ENCODE data around the gene RNF32.
A peak's percentile ranks its signal among the peaks of the same experiment; 100 is the strongest.

RNF32 gene

DNA sequence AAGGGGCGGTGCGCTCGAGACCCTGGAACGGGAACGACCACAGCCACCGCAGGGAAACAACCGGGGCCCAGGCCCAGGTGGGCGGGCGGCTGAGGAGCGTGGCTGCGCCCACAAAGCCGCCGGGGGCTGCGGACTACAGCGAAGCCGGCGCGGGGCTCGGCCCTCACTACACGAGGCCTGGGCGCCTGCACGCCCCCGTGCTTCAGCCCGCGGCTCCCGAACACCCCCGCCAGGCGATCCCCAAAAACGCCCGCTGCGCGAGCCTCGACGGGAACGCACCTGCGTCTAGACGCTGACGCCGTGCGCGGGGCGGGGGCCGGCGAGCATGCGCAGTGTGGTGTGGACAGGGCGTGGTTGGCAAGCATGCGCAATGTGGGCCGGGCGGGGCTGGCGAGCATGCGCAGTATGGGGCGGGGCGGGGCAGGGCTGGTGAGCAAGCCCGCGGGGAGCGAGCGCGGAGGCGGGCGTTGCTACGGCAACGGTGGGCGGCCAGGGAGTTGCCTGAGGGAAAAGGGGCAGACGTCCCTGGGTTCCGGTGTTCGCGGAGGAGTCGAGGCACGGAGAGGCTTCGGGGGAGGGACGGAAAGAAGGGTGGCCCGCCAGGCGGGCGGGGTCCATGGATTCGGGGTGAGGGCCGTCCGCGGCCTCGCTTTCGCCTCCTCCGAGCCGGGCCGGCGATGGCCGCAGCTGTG lies at the start of gene RNF32:
TSS of gene RNF32 (plus strand) at position 518 of the 692 bp plus-strand sequence. CDS start 3,104 bp downstream, outside the sequence.
- no peak for TF ChIP-seq JUND (IDR thresholded peaks at IDR 0.05; ENCODE audit: low read depth)
- in situ Hi-C loops (cut with HindIII; ENCODE audit: low pct_unique_long_range_greater_than_20kb, low sequenced_read_pairs): no loop called here
- DNase-seq (ENCODE audit: low read depth in 1 of 2, low spot score in 1 of 2): peak; percentile 85 to 93

DNA sequence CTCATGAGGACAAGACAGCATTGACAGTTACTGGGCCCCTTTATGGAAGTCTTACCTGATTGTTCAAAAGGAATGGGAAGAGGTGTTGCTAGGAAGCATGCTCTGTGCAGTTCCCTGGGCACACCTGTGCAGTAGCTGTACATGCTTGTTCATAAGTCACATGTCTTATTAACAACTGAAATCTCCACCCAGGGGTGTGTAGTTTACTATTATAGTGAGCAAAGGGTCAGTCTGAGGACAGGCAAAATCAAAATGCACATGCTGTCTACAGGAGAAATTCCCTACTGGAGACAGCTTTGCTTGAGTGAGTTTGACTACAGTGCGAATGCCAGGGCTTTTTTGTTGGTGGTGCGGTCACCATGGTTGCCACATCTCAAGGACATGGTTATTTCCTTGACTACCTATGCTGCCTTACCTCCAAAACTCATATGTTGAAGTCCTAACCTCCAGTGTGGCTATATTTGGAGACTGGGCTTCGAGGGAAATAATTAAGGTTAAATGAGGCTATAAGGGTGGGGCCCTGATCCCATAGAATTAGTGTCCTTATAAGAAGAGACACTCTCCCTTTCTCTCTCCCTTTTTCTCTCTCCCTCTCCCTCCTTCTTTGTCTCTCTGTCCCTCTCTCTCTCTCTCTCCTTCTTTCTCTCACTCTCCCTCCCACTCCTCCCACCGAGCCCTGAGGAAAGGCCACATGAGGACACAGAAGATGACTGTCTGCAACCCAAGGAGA lies 48.3 kb upstream of the RNF32 start:
- DNase-seq (ENCODE audit: low read depth in 1 of 2, low spot score in 1 of 2): no peak
- in situ Hi-C loops (cut with HindIII; ENCODE audit: low pct_unique_long_range_greater_than_20kb, low sequenced_read_pairs): no loop called here

GRCh38 chr7:156594283-156595080 lies 46.1 kb upstream of the RNF32 start:
- DNase-seq (ENCODE audit: low read depth in 1 of 2, low spot score in 1 of 2): no peak
- in situ Hi-C loops (cut with HindIII; ENCODE audit: low pct_unique_long_range_greater_than_20kb, low sequenced_read_pairs): no loop called here
- no peak for TF ChIP-seq JUND (IDR thresholded peaks at IDR 0.05; ENCODE audit: low read depth)

More for the DNA sequence above, 48.3 kb upstream of the RNF32 start:
- no peak for TF ChIP-seq JUND (IDR thresholded peaks at IDR 0.05; ENCODE audit: low read depth)

- no peak for DNase-seq (ENCODE audit: low read depth in 1 of 2, low spot score in 1 of 2)
- in situ Hi-C loops (cut with HindIII; ENCODE audit: low pct_unique_long_range_greater_than_20kb, low sequenced_read_pairs): no loop called here
- no peak for TF ChIP-seq JUND (IDR thresholded peaks at IDR 0.05; ENCODE audit: low read depth)
Measured at GRCh38 chr7:156600496-156600895, 40.1 kb upstream of the RNF32 start.

DNA sequence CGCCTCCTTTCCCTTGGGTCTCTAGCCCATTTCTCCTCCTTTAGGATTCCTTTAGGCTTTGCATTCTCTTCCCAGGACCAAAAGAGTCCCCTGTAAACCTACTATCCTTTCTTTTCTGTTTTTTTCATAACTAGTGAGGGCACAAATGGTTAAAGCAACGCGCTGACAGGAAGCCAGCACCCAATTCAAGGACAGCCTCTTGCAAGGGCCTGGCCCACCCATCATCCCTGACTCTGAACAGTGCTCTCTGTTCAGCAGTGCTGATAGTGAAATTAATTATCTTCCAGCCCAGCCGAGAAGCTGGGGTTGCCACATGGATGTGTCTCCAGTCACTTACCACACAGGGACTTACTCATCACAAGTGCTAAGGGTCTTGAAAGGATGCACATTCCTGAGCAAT lies 38.3 kb upstream of the RNF32 start:
- no peak for DNase-seq (ENCODE audit: low read depth in 1 of 2, low spot score in 1 of 2)
- no peak for TF ChIP-seq JUND (IDR thresholded peaks at IDR 0.05; ENCODE audit: low read depth)
- in situ Hi-C loops (cut with HindIII; ENCODE audit: low pct_unique_long_range_greater_than_20kb, low sequenced_read_pairs): no loop called here

DNA sequence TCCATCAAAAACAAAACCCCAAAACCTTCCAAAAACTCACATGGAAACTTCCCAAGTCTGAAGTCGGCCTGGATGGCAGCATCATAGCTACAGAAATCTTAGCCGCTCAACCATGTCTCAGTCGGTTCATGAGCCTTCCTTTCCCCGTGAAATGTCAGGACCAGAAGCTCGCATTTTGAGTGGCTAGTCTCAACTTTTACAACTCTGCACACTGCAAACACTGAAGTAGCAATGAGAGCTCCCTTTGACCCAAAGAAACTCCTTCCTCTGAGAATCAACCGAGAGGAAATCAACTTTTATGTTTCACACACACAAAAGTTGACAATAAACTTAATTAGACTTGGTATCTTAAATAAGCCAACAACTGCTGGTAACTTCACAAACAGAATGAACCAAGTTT lies 37.6 kb upstream of the RNF32 start:
- no peak for DNase-seq (ENCODE audit: low read depth in 1 of 2, low spot score in 1 of 2)
- in situ Hi-C loops (cut with HindIII; ENCODE audit: low pct_unique_long_range_greater_than_20kb, low sequenced_read_pairs): no loop called here
- TF ChIP-seq JUND (IDR thresholded peaks at IDR 0.05; ENCODE audit: low read depth): no peak

- in situ Hi-C loops (cut with HindIII; ENCODE audit: low pct_unique_long_range_greater_than_20kb, low sequenced_read_pairs): no loop called here
- no peak for TF ChIP-seq JUND (IDR thresholded peaks at IDR 0.05; ENCODE audit: low read depth)
- no peak for DNase-seq (ENCODE audit: low read depth in 1 of 2, low spot score in 1 of 2)
Measured at GRCh38 chr7:156603629-156604028, 36.9 kb upstream of the RNF32 start.

GRCh38 chr7:156604311-156604710 lies 36.3 kb upstream of the RNF32 start:
- no peak for DNase-seq (ENCODE audit: low read depth in 1 of 2, low spot score in 1 of 2)
- in situ Hi-C loops (cut with HindIII; ENCODE audit: low pct_unique_long_range_greater_than_20kb, low sequenced_read_pairs): no loop called here
- no peak for TF ChIP-seq JUND (IDR thresholded peaks at IDR 0.05; ENCODE audit: low read depth)

GRCh38 chr7:156604836-156605695 lies 35.5 kb upstream of the RNF32 start:
- in situ Hi-C loops (cut with HindIII; ENCODE audit: low pct_unique_long_range_greater_than_20kb, low sequenced_read_pairs): no loop called here
- no peak for DNase-seq (ENCODE audit: low read depth in 1 of 2, low spot score in 1 of 2)
- TF ChIP-seq JUND (IDR thresholded peaks at IDR 0.05; ENCODE audit: low read depth): no peak

DNA sequence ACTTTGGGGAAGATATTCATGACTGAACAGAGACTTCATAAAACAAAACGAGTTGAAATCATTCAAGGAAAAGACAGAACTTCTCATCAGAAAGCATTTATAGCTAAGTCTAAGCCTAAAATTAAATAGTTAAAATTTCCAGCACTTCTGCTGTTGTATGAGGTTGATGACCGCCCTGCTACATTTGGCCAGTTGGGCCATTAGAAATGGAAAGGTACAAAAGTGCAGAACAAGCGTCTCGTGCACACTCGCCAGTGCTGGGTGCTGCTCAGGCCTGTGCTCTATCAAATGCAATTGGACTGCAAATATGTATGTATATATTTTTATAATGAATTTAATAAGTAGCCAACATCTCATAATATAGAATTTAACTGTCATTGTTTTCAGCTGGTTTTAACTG lies 34.4 kb upstream of the RNF32 start:
- no peak for DNase-seq (ENCODE audit: low read depth in 1 of 2, low spot score in 1 of 2)
- no peak for TF ChIP-seq JUND (IDR thresholded peaks at IDR 0.05; ENCODE audit: low read depth)
- in situ Hi-C loops (cut with HindIII; ENCODE audit: low pct_unique_long_range_greater_than_20kb, low sequenced_read_pairs): no loop called here

DNA sequence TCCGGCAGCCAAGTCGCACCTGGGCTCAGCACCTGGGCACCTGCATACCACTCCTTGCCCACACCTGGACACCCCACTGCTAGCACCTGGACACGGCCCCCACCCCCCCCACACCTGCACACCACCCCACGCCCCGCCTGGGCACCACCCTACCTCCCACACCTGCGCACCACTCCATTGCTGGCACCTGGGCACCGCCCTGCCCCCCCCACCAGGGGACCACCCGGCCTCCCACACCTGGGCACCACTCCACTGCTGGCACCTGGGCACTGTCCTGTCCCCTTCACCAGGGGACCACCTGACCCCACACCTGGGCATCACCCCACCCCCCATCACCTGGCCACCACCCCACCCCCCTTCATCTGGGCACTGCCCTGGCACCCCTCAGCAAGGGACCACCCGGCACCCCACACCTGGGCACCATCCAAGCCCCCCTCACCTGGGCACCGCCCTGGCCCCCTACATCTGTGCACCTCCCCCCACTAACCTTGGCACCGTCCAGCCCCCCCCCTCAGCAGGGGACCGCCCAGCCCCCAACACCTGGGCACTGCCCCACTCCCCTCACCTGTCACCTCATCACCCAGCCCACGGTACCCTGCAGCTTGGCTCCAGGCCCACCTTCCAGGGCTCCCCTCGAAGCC lies 33.8 kb upstream of the RNF32 start:
- DNase-seq (ENCODE audit: low read depth in 1 of 2, low spot score in 1 of 2): no peak
- TF ChIP-seq JUND (IDR thresholded peaks at IDR 0.05; ENCODE audit: low read depth): no peak
- in situ Hi-C loops (cut with HindIII; ENCODE audit: low pct_unique_long_range_greater_than_20kb, low sequenced_read_pairs): no loop called here
